Effector memory CD8-positive, alpha-beta T cell (primary cell): Measurements from ENCODE around the gene ICAM1.

Experiments
- ATAC-seq: fragments of 150-1000 bp; cut with Tn5 transposase; replicated peaks from 2 replicates; pipeline ENCODE4 v1.10.0; 2021; ENCODE audit warnings: mild to moderate bottlenecking, moderate library complexity
- DNase-seq, 3 experiments: peaks; one replicate each; pipeline ENCODE4 v3.0.0; 2021
- H3K27ac Mint-ChIP-seq, 2 donors: one replicate each; pipeline ENCODE4 v1.8.0; 2022; ENCODE audit warnings: mild to moderate bottlenecking in 2 of 2, mixed read lengths in 2 of 2, moderate library complexity in 2 of 2
- H3K27me3 Mint-ChIP-seq, 2 donors: one replicate each; pipeline ENCODE4 v1.8.0; 2022; ENCODE audit warnings: mixed read lengths in 2 of 2
- H3K36me3 Mint-ChIP-seq: one replicate; pipeline ENCODE4 v1.8.0; 2022; ENCODE audit warnings: mild to moderate bottlenecking, moderate library complexity, mixed read lengths; ENCODE audit not compliant: insufficient read depth
- H3K4me1 Mint-ChIP-seq, 2 donors: one replicate each; pipeline ENCODE4 v1.8.0; 2022; ENCODE audit warnings: low read depth in 2 of 2, mixed read lengths in 2 of 2
- H3K4me3 Mint-ChIP-seq, 2 donors: one replicate each; pipeline ENCODE4 v1.8.0; 2022; ENCODE audit warnings: mild to moderate bottlenecking in 2 of 2, mixed read lengths in 2 of 2, moderate library complexity in 2 of 2
- H3K9me3 Mint-ChIP-seq, 2 donors: one replicate each; pipeline ENCODE4 v1.8.0; 2022; ENCODE audit warnings: mixed read lengths in 2 of 2

Gene ICAM1

GRCh38 chr19:10288662-10289166 lies 17.8 kb downstream of the ICAM1 start:
- Mint-ChIP-seq H3K4me1 (peaks cover 49 to 56% of the 10 kb centered on the region in 2 donors), H3K36me3 (peaks cover 62% of the 10 kb centered on the region), H3K27ac (peak overlapping the region; percentile 8 to 49), H3K4me3 (peak overlapping the region; percentile 89 to 96), H3K27me3 (peaks cover 29 to 62% of the 10 kb centered on the region in 2 donors), H3K9me3 (no peaks in the 10 kb centered on the region)
- ATAC-seq (no peak), DNase-seq (no peak)

GRCh38 chr19:10289167-10289835 lies 18.4 kb downstream of the ICAM1 start:
- peak; percentile 74 for ATAC-seq
- peaks cover 58% of the 10 kb centered on the region for H3K36me3 Mint-ChIP-seq

GRCh38 chr19:10289836-10290356 lies 19.0 kb downstream of the ICAM1 start, which contains the start of gene ICAM5:
Gene ICAM5 (plus strand): TSS chr19:10289952. CDS start chr19:10290044, 92 bp downstream.
- DNase-seq, result no peak
- peak within 1 kb of the TSS; percentile 55 to 66 for H3K27ac Mint-ChIP-seq
- H3K36me3 Mint-ChIP-seq, result peaks cover 53% of the 10 kb centered on the region
- peaks cover 49 to 60% of the 10 kb centered on the region in 2 donors for H3K4me1 Mint-ChIP-seq
- H3K4me3 Mint-ChIP-seq, result peak within 1 kb of the TSS; percentile 89 to 96
- peak; percentile 16 for ATAC-seq
- peaks cover 29 to 74% of the 10 kb centered on the region in 2 donors for H3K27me3 Mint-ChIP-seq
- no peaks in the 10 kb centered on the region for H3K9me3 Mint-ChIP-seq

More at GRCh38 chr19:10289167-10289835, 18.4 kb downstream of the ICAM1 start:
- Mint-ChIP-seq H3K9me3 (no peaks in the 10 kb centered on the region), H3K27me3 (peaks cover 29 to 68% of the 10 kb centered on the region in 2 donors), H3K27ac (peak overlapping the region; percentile 8 to 49), H3K4me1 (peaks cover 49 to 59% of the 10 kb centered on the region in 2 donors), H3K4me3 (peak overlapping the region; percentile 89 to 96)
- DNase-seq, result peak; percentile 68 to 70 (median 69)

GRCh38 chr19:10290357-10290875 lies 19.5 kb downstream of the ICAM1 start:
- ATAC-seq (no peak), DNase-seq (no peak)
- Mint-ChIP-seq H3K9me3 (no peaks in the 10 kb centered on the region), H3K4me3 (peak overlapping the region; percentile 89 to 96), H3K36me3 (peaks cover 48% of the 10 kb centered on the region), H3K27ac (peak overlapping the region; percentile 55 to 66), H3K4me1 (peaks cover 50 to 59% of the 10 kb centered on the region in 2 donors), H3K27me3 (peaks cover 29 to 74% of the 10 kb centered on the region in 2 donors)

- Mint-ChIP-seq H3K27me3 (peaks cover 29 to 74% of the 10 kb centered on the region in 2 donors), H3K27ac (peak overlapping the region; percentile 55 to 66), H3K9me3 (no peaks in the 10 kb centered on the region), H3K4me1 (peaks cover 54 to 64% of the 10 kb centered on the region in 2 donors), H3K4me3 (peak overlapping the region; percentile 89 to 96), H3K36me3 (peaks cover 42% of the 10 kb centered on the region)
- DNase-seq (peak; percentile 39 to 53 (median 47)), ATAC-seq (peak; percentile 28)
These were observed 20.1 kb downstream of the ICAM1 start for GRCh38 chr19:10290876-10291553.

GRCh38 chr19:10291554-10292205 lies 20.8 kb downstream of the ICAM1 start:
- DNase-seq, result peak in 1 of 3 experiments; percentile 27
- H3K36me3 Mint-ChIP-seq, result peaks cover 36% of the 10 kb centered on the region
- peak overlapping the region; percentile 89 to 96 for H3K4me3 Mint-ChIP-seq
- H3K9me3 Mint-ChIP-seq, result no peaks in the 10 kb centered on the region
- H3K27me3 Mint-ChIP-seq, result peaks cover 29 to 74% of the 10 kb centered on the region in 2 donors
- ATAC-seq, result no peak
- H3K27ac Mint-ChIP-seq, result peak overlapping the region; percentile 53 to 72
- H3K4me1 Mint-ChIP-seq, result peaks cover 51 to 61% of the 10 kb centered on the region in 2 donors

GRCh38 chr19:10292206-10292788 lies 21.4 kb downstream of the ICAM1 start:
- H3K4me1 Mint-ChIP-seq, result peaks cover 51 to 59% of the 10 kb centered on the region in 2 donors
- DNase-seq, result peak; percentile 61 to 68 (median 63)

GRCh38 chr19:10292789-10293636 lies 22.1 kb downstream of the ICAM1 start:
- peaks cover 28% of the 10 kb centered on the region for H3K36me3 Mint-ChIP-seq
- H3K4me1 Mint-ChIP-seq, result peaks cover 48 to 53% of the 10 kb centered on the region in 2 donors
- peak overlapping the region; percentile 89 to 96 for H3K4me3 Mint-ChIP-seq
- no peak for ATAC-seq
- H3K9me3 Mint-ChIP-seq, result no peaks in the 10 kb centered on the region
- peak overlapping the region; percentile 53 to 60 for H3K27ac Mint-ChIP-seq
- no peak for DNase-seq
- H3K27me3 Mint-ChIP-seq, result peaks cover 29 to 68% of the 10 kb centered on the region in 2 donors

More at GRCh38 chr19:10292206-10292788, 21.4 kb downstream of the ICAM1 start:
- peak; percentile 25 for ATAC-seq
- peak overlapping the region; percentile 53 to 72 for H3K27ac Mint-ChIP-seq
- peaks cover 33% of the 10 kb centered on the region for H3K36me3 Mint-ChIP-seq
- H3K9me3 Mint-ChIP-seq, result no peaks in the 10 kb centered on the region
- H3K4me3 Mint-ChIP-seq, result peak overlapping the region; percentile 89 to 96
- peaks cover 29 to 74% of the 10 kb centered on the region in 2 donors for H3K27me3 Mint-ChIP-seq

GRCh38 chr19:10293637-10294367 lies 22.9 kb downstream of the ICAM1 start:
- Mint-ChIP-seq H3K9me3 (no peaks in the 10 kb centered on the region), H3K27me3 (peaks cover 29 to 60% of the 10 kb centered on the region in 2 donors), H3K27ac (peak overlapping the region in 1 of 2 donors; percentile 46), H3K4me1 (peaks cover 43 to 48% of the 10 kb centered on the region in 2 donors), H3K4me3 (peak overlapping the region; percentile 89 to 96), H3K36me3 (peaks cover 25% of the 10 kb centered on the region)
- ATAC-seq (no peak), DNase-seq (no peak)

- ATAC-seq, result no peak
- Mint-ChIP-seq H3K4me3 (peak overlapping the region; percentile 81 to 96), H3K27ac (peak overlapping the region in 1 of 2 donors; percentile 46)
These were observed 23.4 kb downstream of the ICAM1 start for GRCh38 chr19:10294368-10294697.

GRCh38 chr19:10295305-10295846 lies 24.5 kb downstream of the ICAM1 start:
- peaks cover 25% of the 10 kb centered on the region for H3K36me3 Mint-ChIP-seq
- no peaks in the 10 kb centered on the region for H3K9me3 Mint-ChIP-seq
- H3K4me3 Mint-ChIP-seq, result peak overlapping the region; percentile 81 to 96
- H3K27ac Mint-ChIP-seq, result peak overlapping the region; percentile 52 to 65
- peaks cover 33 to 38% of the 10 kb centered on the region in 2 donors for H3K4me1 Mint-ChIP-seq
- peaks cover 25 to 45% of the 10 kb centered on the region in 2 donors for H3K27me3 Mint-ChIP-seq
- peak; percentile 68 to 74 (median 72) for DNase-seq
- peak; percentile 73 for ATAC-seq

More at GRCh38 chr19:10294368-10294697, 23.4 kb downstream of the ICAM1 start:
- peaks cover 38 to 43% of the 10 kb centered on the region in 2 donors for H3K4me1 Mint-ChIP-seq
- peaks cover 29 to 55% of the 10 kb centered on the region in 2 donors for H3K27me3 Mint-ChIP-seq
- H3K36me3 Mint-ChIP-seq, result peaks cover 25% of the 10 kb centered on the region
- no peaks in the 10 kb centered on the region for H3K9me3 Mint-ChIP-seq
- DNase-seq, result no peak
